ENCODE data around the gene DISC1.
"Not testable (repeated sequence)": the region's sequence is repeated elsewhere in the genome, so short reads cannot be mapped to it uniquely, and the experiment has no call there.

The DISC1 gene

DNA sequence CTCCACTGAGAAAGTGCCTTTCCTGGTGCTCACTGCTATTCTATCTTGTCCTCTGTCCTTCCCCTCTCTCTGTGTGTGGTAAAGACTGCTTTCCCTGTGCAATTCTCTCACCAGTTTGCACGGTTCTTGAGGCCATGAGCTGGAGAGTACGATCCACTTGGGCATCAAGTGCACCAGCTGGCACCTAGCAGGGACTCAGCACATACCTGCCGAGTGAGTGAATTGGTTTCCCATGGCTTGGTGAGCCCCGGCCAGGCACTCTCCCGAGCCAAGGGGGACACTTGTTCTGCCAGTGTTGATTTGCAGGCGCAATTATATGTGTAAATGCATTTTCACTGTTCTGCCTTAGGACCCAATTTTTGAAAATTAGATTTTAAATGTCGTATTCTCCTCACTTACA lies 313.5 kb downstream of the DISC1 start:
- DNase-seq, result peak; percentile 28

- no peak for DNase-seq
Measured at GRCh38 chr1:231940701-231941100, 314.1 kb downstream of the DISC1 start.

DNA sequence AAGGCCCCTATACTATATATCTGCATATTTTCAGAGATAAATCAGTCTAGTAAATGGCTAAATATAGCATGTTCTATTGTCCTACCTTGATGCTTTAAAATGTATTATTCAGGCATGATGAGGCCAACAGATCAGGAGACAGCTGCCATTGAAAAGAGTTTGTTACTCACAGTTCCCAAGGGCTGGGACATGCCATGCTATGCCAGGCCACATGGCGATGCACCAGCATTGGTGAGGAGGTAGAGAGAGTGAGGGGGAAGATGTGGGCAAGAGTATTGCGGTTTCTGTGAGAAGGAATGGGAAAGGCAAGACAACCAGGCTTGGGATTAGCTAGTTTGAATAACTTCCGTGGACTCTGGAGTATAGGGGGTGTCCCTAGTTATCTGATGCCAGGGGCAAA lies 316.5 kb downstream of the DISC1 start:
- DNase-seq, result no peak

GRCh38 chr1:231948102-231948501 lies 321.5 kb downstream of the DISC1 start:
- DNase-seq, result not testable (repeated sequence)

DNA sequence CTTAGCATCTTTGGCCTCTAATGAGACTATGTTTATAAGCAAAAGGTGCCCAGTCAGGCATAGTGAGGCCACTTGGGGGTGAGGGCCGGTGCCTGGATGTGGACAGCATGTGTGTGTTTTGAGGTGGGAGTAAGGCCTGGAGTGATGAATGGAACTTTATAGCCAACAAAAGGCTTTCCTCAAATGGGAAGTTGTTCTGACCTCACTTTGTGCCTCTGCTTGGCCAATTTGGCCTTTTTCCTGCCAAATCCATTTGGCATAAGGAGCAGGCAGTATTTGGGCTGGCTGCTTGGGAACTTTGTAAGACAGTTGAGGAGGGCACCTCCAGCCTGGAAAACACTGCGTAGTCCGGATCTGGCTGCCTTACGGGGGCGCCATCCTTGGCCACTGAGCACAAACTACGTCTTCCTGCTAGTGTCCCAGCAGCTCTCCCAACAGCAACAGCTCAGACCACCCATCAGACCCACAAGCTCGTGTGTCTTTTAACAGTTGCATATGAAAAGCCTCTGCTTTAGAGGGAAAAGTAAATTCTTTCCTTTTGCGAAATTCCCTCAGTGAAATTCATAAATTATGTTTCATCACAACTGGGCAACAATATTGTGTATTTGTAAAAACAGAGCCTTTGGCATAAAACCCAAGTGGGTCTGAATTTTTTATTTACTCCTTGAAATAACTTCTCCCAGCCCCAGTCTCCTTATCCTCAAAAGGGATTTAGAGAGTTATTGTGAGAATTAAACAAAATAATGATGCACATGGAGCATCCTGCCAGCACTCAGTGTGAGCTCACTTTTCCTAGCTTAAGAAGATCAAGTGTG lies 322.9 kb downstream of the DISC1 start:
- no peak for DNase-seq

GRCh38 chr1:231950331-231951128 lies 323.9 kb downstream of the DISC1 start:
- no peak for DNase-seq

DNA sequence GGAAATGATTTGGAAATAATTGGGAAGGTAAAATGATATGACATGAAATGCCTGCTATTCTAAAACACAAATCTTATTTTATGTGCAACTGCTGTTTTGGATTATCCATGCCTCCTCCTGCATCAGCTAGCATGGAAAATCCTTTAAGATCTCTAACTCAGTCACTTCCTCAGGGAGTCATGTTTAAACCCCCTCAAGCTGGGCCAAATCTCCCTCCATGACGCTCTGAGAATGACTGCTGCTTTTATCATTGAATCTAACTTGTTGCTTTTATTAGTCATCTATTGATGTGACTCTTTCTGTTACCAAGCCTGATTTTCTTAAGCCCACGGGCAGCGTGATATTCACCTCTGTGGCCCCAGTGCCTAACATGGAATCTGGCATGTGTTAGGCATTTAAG lies 324.8 kb downstream of the DISC1 start:
- DNase-seq, result no peak

DNA sequence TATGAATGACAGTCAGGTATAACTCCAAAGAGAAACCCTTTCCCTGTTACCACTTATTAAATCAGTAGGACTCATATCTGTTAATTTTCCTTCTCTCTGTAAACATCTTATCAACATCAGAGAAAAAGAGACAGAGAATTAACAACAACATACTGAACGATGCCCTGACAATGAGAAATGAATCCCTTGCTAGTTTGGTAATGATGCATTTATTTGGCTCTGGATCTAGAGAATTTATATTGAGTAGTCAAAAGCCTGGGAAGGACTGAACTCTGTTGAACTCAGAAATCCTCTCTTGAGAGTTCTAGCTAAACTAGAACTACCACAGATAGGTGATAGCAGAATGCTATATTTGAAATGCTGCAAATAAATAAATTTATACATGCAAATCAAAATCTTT lies 325.6 kb downstream of the DISC1 start:
- DNase-seq, result no peak

- no peak for DNase-seq
Measured at GRCh38 chr1:231953660-231954059, 327.1 kb downstream of the DISC1 start.

DNA sequence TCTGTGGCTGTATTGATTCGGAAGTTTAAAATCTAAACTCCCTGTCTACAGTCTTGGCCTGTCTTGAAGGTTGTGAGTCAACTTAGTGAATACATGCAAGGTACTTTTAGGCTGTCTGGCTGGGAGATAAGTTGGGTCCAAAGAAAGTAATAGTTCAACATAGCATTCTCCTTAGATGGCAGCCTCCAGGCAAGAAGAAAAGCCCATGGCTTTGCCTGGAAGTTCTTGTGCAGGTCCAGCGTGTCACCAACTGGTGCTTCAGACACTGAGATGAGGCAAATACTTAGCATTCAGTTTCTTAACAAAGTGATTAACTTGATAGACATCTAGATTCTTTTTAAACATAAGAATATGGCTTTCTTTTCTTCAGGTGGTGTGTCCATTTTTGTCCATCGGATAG lies 328.2 kb downstream of the DISC1 start:
- no peak for DNase-seq

DNA sequence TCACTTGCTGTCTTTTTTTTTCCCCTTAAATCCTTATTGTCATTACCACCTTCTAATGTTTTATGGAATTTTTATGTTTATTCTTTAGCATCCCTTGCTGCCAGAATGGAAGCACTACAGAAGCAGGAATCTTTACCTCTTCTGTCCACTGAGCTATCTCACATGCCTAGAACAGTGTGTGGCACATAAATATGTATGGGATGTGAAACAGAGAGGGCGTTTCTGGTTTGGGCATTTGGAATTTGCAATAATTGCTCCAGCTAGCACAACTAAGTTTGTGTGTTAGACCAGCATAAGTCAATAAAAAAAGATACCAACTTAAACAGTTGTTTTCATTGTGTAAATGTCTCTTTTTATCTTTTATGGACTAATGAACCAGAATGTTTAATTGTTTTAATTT lies 330.8 kb downstream of the DISC1 start:
- no peak for DNase-seq

DNA sequence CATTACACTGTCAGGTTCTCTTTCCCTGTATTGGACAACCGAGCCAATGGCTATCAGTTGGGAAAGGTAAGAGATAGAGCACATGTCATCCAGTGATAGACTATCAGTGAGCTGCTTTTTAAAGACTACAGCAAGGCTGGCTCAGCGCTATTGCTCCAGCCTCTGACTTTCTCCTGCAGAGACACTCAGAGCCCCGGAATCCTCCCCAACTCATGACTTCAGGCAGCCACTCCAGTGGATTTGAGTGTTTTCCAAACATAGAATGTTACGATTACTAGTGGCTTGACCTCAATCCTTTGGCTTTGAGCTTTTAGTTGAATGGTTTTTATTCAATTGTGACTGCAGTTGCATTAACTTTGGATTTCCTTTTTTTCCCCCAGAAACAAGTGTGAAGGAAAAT lies 331.9 kb downstream of the DISC1 start:
- no peak for DNase-seq

- no peak for DNase-seq
Measured at GRCh38 chr1:231959225-231959884, 332.8 kb downstream of the DISC1 start.

DNA sequence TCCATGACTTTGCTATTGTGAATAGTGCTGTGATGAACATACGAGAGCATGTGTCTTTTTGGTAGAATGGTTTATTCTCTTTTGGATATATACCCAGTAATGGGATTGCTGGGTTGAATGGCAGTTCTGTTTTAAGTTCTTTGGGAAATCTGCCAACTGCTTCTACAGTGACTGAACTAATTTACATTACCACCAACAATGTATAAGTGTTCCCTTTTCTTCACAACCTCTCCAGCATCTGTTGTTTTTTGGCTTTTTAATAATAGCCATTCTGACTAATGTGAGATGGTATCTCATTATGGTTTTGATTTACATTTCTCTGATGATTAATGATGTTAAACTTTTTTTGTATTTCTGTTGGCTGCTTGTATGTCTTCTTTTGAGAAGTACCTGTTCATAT lies 335.2 kb downstream of the DISC1 start:
- DNase-seq, result not testable (repeated sequence)

- DNase-seq, result no peak
Measured at GRCh38 chr1:231962636-231963035, 336.0 kb downstream of the DISC1 start.

DNA sequence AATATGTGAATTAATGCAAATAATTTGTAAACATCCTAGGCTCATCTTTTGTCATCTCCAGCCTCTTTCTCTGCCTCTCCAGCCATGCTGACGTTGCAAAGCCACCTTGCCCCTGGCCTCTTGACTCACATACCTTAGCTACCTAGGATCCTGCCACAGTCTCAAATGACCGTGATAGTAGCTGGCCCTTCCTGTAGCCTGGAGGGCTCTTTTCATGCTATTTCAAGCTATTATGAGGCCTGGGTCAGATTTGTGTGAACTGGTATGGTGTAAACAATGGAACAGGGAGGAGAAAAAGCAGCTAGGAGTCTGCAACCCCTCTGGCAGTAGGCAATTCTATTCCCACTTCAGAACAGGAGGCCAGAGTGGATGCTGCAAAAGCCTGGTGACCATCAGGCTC lies 337.7 kb downstream of the DISC1 start:
- no peak for DNase-seq

- DNase-seq, result no peak
Measured at GRCh38 chr1:231964961-231965360, 338.4 kb downstream of the DISC1 start.

- no peak for DNase-seq
Measured at GRCh38 chr1:231965615-231966014, 339.0 kb downstream of the DISC1 start.

DNA sequence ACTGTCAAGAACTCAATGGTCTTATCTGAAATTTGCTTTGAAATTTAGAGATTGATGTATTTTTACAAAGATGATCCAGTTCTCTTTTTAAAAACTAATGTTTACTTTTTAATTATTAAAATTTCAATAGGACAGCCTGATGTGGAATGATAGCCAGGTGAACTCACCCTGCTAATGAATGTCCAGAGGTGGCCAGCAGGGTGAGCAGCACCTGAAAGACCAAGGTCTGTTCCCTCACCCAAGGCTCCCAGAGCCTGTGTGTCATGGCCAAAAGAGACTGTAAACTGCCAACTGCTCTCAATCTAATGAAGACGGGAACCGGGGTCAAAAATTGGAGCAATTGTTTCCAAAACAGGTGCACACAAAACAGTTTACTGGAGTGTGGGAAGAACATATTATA lies 340.4 kb downstream of the DISC1 start:
- no peak for DNase-seq

GRCh38 chr1:231969076-231969475 lies 342.5 kb downstream of the DISC1 start:
- DNase-seq, result peak; percentile 57

DNA sequence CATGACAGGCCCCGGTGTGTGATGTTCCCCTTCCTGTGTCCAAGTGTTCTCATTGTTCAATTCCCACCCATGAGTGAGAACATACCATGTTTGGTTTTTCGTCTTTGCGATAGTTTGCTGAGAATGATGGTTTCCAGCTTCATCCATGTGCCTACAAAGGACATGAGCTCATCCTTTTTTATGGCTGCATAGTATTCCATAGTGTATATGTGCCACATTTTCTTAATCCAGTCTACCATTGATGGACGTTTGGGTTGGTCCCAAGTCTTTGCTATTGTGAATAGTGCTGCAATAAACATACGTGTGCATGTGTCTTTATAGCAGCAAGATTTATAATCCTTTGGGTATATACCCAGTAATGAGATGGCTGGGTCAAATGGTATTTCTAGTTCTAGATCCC lies 343.2 kb downstream of the DISC1 start:
- not testable (repeated sequence) for DNase-seq

DNA sequence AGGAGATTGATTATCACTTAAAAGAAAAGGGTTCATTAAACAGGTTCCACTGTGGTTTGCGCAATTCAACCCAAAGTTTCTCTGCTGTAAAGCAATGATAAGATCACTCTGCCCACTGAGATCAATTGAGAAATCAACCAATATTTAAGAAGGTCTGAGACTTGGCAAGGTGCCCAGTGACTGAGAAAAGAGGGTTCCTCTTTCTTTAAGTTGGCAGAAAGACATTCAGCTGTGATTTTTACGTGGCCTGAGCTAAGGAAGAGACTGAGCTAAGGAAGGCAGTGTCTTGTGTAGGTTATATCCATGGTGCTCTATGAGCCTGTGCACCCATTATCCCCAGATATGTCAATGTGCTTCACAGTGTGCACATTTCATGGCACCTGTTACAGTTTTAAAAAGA lies 344.1 kb downstream of the DISC1 start:
- no peak for DNase-seq

- no peak for DNase-seq
Measured at GRCh38 chr1:231971397-231972110, 345.0 kb downstream of the DISC1 start.
